Measurements from ENCODE around the gene FBXO30.

The FBXO30 gene

GRCh38 chr6:145761584-145761983 is 53.0 kb downstream of the FBXO30 start:
- Histone ChIP-seq H3K4me2 (ENCODE audit: low read length, poor library complexity, severe bottlenecking) (no peak overlapping the region), H2AK5ac (ENCODE audit: low read length, severe bottlenecking) (no peak overlapping the region), H3K18ac (ENCODE audit: low read depth in 1 of 2, low read length in 2 of 2) (no peak overlapping the region), H3K9ac (ENCODE audit: low read length) (no peak overlapping the region), H3K27ac (ENCODE audit: low read length, poor library complexity, severe bottlenecking) (no peak overlapping the region), H3K79me1 (replicated peaks; ENCODE audit: low read length, poor library complexity, severe bottlenecking) (no peaks in the 10 kb centered on the region), H3K14ac (ENCODE audit: low read length in 2 of 2) (no peak overlapping the region), H3K4me1 (ENCODE audit: control insufficient read depth, insufficient read depth, low read depth, low read length) (no peaks in the 10 kb centered on the region), H4K91ac (ENCODE audit: low read length) (no peak overlapping the region), H2BK120ac (ENCODE audit: low read depth, low read length) (no peak overlapping the region), H3K4me3 (ENCODE audit: insufficient read depth in 1 of 2, low read depth in 1 of 2, low read length in 2 of 2) (no peak overlapping the region), H3K27me3 (ENCODE audit: control insufficient read depth in 1 of 2, insufficient read depth in 1 of 2, low read length in 2 of 2) (no peaks in the 10 kb centered on the region), H4K8ac (ENCODE audit: low read length) (no peak overlapping the region), H2BK15ac (ENCODE audit: low read depth, poor library complexity, severe bottlenecking) (no peak overlapping the region), H3K36me3 (ENCODE audit: control insufficient read depth in 1 of 2, insufficient read depth in 2 of 2, low read depth in 1 of 2, low read length in 2 of 2) (no peaks in the 10 kb centered on the region), H2BK5ac (ENCODE audit: low read depth, low read length, poor library complexity, severe bottlenecking) (no peak overlapping the region), H3K4ac (ENCODE audit: low read depth in 1 of 2, low read length in 2 of 2) (no peak overlapping the region), H3K23ac (ENCODE audit: low read length in 2 of 2) (no peak overlapping the region), H3K9me3 (ENCODE audit: control insufficient read depth, low read length) (no peaks in the 10 kb centered on the region), H2BK12ac (ENCODE audit: low read length in 2 of 2) (no peak overlapping the region), H2AFZ (ENCODE audit: low read depth, low read length) (no peak overlapping the region)
- no peak for DNase-seq

DNA sequence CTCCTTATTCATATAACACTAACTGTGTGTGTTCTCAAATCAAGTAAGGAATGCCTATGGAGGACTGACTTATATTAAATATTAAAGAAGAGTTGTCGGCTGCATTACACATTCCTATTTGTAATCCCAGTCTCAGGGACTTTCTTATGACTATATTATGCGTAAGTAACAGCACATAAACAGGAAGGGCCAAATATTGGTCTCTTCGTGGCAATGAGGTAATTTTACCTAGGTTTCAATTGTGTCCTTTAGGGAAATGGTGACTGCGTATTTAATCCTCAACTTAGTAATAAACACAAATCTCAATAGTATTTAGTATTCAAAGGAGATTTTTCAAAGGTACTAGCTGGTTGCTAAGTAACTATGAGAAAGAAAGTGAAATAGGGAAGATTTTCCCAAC is 56.5 kb downstream of the FBXO30 start:
- H2BK5ac ChIP-seq (ENCODE audit: low read depth, low read length, poor library complexity, severe bottlenecking) = no peak overlapping the region
- H3K4ac ChIP-seq (ENCODE audit: low read depth in 1 of 2, low read length in 2 of 2) = no peak overlapping the region
- no peaks in the 10 kb centered on the region for H3K36me3 ChIP-seq (ENCODE audit: control insufficient read depth in 1 of 2, insufficient read depth in 2 of 2, low read depth in 1 of 2, low read length in 2 of 2)
- no peak overlapping the region for H2AFZ ChIP-seq (ENCODE audit: low read depth, low read length)
- no peak overlapping the region for H2BK12ac ChIP-seq (ENCODE audit: low read length in 2 of 2)
- no peak overlapping the region for H3K4me3 ChIP-seq (ENCODE audit: insufficient read depth in 1 of 2, low read depth in 1 of 2, low read length in 2 of 2)
- no peak overlapping the region for H4K8ac ChIP-seq (ENCODE audit: low read length)
- no peak overlapping the region for H3K18ac ChIP-seq (ENCODE audit: low read depth in 1 of 2, low read length in 2 of 2)
- no peak overlapping the region for H3K9ac ChIP-seq (ENCODE audit: low read length)
- H3K4me2 ChIP-seq (ENCODE audit: low read length, poor library complexity, severe bottlenecking) = no peak overlapping the region
- H2BK15ac ChIP-seq (ENCODE audit: low read depth, poor library complexity, severe bottlenecking) = no peak overlapping the region
- no peak for DNase-seq
- no peaks in the 10 kb centered on the region for H3K4me1 ChIP-seq (ENCODE audit: control insufficient read depth, insufficient read depth, low read depth, low read length)
- no peak overlapping the region for H3K14ac ChIP-seq (ENCODE audit: low read length in 2 of 2)
- no CpG with 5 or more reads among the region's 4 CpGs for WGBS
- no peaks in the 10 kb centered on the region for H3K9me3 ChIP-seq (ENCODE audit: control insufficient read depth, low read length)
- no peak overlapping the region for H3K23ac ChIP-seq (ENCODE audit: low read length in 2 of 2)
- H4K91ac ChIP-seq (ENCODE audit: low read length) = no peak overlapping the region
- no peak overlapping the region for H2AK5ac ChIP-seq (ENCODE audit: low read length, severe bottlenecking)
- no peaks in the 10 kb centered on the region for H3K27me3 ChIP-seq (ENCODE audit: control insufficient read depth in 1 of 2, insufficient read depth in 1 of 2, low read length in 2 of 2)
- no peaks in the 10 kb centered on the region for H3K79me1 ChIP-seq (replicated peaks; ENCODE audit: low read length, poor library complexity, severe bottlenecking)
- H2BK120ac ChIP-seq (ENCODE audit: low read depth, low read length) = no peak overlapping the region
- no peak overlapping the region for H3K27ac ChIP-seq (ENCODE audit: low read length, poor library complexity, severe bottlenecking)

DNA sequence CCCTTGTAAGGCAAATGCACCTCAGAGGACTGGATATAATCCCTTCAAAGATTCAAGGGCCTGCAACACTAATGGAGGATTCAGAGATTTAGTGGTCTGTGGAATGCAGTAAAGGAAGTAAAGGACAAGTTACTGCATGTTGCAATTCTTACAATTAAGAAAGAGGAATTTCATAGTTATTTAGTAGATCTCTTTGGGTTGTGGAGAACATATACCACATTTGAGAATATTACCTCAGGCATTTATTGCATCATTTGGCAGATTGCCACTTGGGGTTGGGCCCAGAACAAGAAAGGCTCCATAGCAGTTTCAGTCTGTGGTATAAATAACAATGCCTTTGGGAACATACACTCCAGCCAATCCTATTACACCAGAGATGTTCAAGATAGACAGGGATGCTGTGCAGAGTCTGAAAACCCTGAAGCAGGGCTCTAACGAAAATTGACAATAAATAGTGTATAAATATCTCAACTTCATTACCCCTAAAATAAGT is 58.4 kb downstream of the FBXO30 start:
- H3K18ac ChIP-seq (ENCODE audit: low read depth in 1 of 2, low read length in 2 of 2) = no peak overlapping the region
- H3K27ac ChIP-seq (ENCODE audit: low read length, poor library complexity, severe bottlenecking) = no peak overlapping the region
- DNase-seq = peak; percentile 90
- H3K4me3 ChIP-seq (ENCODE audit: insufficient read depth in 1 of 2, low read depth in 1 of 2, low read length in 2 of 2) = no peak overlapping the region
- WGBS = no CpG with 5 or more reads among the region's 1 CpG
- no peak overlapping the region for H3K4ac ChIP-seq (ENCODE audit: low read depth in 1 of 2, low read length in 2 of 2)
- no peak overlapping the region for H4K8ac ChIP-seq (ENCODE audit: low read length)
- no peak overlapping the region for H3K9ac ChIP-seq (ENCODE audit: low read length)
- H2BK5ac ChIP-seq (ENCODE audit: low read depth, low read length, poor library complexity, severe bottlenecking) = no peak overlapping the region
- no peak overlapping the region for H4K91ac ChIP-seq (ENCODE audit: low read length)
- no peak overlapping the region for H3K4me2 ChIP-seq (ENCODE audit: low read length, poor library complexity, severe bottlenecking)
- no peak overlapping the region for H3K14ac ChIP-seq (ENCODE audit: low read length in 2 of 2)
- H3K4me1 ChIP-seq (ENCODE audit: control insufficient read depth, insufficient read depth, low read depth, low read length) = no peaks in the 10 kb centered on the region
- no peak overlapping the region for H2BK15ac ChIP-seq (ENCODE audit: low read depth, poor library complexity, severe bottlenecking)
- no peak overlapping the region for H2BK12ac ChIP-seq (ENCODE audit: low read length in 2 of 2)
- no peak overlapping the region for H2BK120ac ChIP-seq (ENCODE audit: low read depth, low read length)
- H2AK5ac ChIP-seq (ENCODE audit: low read length, severe bottlenecking) = no peak overlapping the region
- H3K36me3 ChIP-seq (ENCODE audit: control insufficient read depth in 1 of 2, insufficient read depth in 2 of 2, low read depth in 1 of 2, low read length in 2 of 2) = no peaks in the 10 kb centered on the region
- H3K79me1 ChIP-seq (replicated peaks; ENCODE audit: low read length, poor library complexity, severe bottlenecking) = no peaks in the 10 kb centered on the region
- H3K9me3 ChIP-seq (ENCODE audit: control insufficient read depth, low read length) = no peaks in the 10 kb centered on the region
- H3K23ac ChIP-seq (ENCODE audit: low read length in 2 of 2) = no peak overlapping the region
- no peaks in the 10 kb centered on the region for H3K27me3 ChIP-seq (ENCODE audit: control insufficient read depth in 1 of 2, insufficient read depth in 1 of 2, low read length in 2 of 2)
- H2AFZ ChIP-seq (ENCODE audit: low read depth, low read length) = no peak overlapping the region

GRCh38 chr6:145755682-145756081 is 58.9 kb downstream of the FBXO30 start:
- no peak overlapping the region for H2AK5ac ChIP-seq (ENCODE audit: low read length, severe bottlenecking)
- H3K4ac ChIP-seq (ENCODE audit: low read depth in 1 of 2, low read length in 2 of 2) = no peak overlapping the region
- H3K36me3 ChIP-seq (ENCODE audit: control insufficient read depth in 1 of 2, insufficient read depth in 2 of 2, low read depth in 1 of 2, low read length in 2 of 2) = no peaks in the 10 kb centered on the region
- H3K4me3 ChIP-seq (ENCODE audit: insufficient read depth in 1 of 2, low read depth in 1 of 2, low read length in 2 of 2) = no peak overlapping the region
- H3K4me2 ChIP-seq (ENCODE audit: low read length, poor library complexity, severe bottlenecking) = no peak overlapping the region
- no peak overlapping the region for H2AFZ ChIP-seq (ENCODE audit: low read depth, low read length)
- DNase-seq = no peak
- no peaks in the 10 kb centered on the region for H3K4me1 ChIP-seq (ENCODE audit: control insufficient read depth, insufficient read depth, low read depth, low read length)
- no peak overlapping the region for H3K9ac ChIP-seq (ENCODE audit: low read length)
- no peak overlapping the region for H2BK120ac ChIP-seq (ENCODE audit: low read depth, low read length)
- H3K14ac ChIP-seq (ENCODE audit: low read length in 2 of 2) = no peak overlapping the region
- H2BK15ac ChIP-seq (ENCODE audit: low read depth, poor library complexity, severe bottlenecking) = no peak overlapping the region
- no peaks in the 10 kb centered on the region for H3K9me3 ChIP-seq (ENCODE audit: control insufficient read depth, low read length)
- no peak overlapping the region for H3K27ac ChIP-seq (ENCODE audit: low read length, poor library complexity, severe bottlenecking)
- no peak overlapping the region for H4K8ac ChIP-seq (ENCODE audit: low read length)
- H3K79me1 ChIP-seq (replicated peaks; ENCODE audit: low read length, poor library complexity, severe bottlenecking) = no peaks in the 10 kb centered on the region
- H4K91ac ChIP-seq (ENCODE audit: low read length) = no peak overlapping the region
- no peak overlapping the region for H3K23ac ChIP-seq (ENCODE audit: low read length in 2 of 2)
- H2BK12ac ChIP-seq (ENCODE audit: low read length in 2 of 2) = no peak overlapping the region
- no peak overlapping the region for H2BK5ac ChIP-seq (ENCODE audit: low read depth, low read length, poor library complexity, severe bottlenecking)
- H3K27me3 ChIP-seq (ENCODE audit: control insufficient read depth in 1 of 2, insufficient read depth in 1 of 2, low read length in 2 of 2) = no peaks in the 10 kb centered on the region
- peak overlapping the region in 1 of 2 experiments; percentile 2 for H3K18ac ChIP-seq (ENCODE audit: low read depth in 1 of 2, low read length in 2 of 2)

All from mesenchymal stem cell (in vitro differentiated cells and primary cell).